Tibial artery (tissue), 4 donors: ENCODE data around the gene ATP8A1.

Experiments used
- DNase-seq, 2 donors: peaks; one replicate each; pipeline ENCODE4 v3.0.0-alpha.2; 2019
- H3K27ac ChIP-seq, 2 donors: fragments of 200-600 bp; sonication (generic) in 1 of 2; 1 replicate in 1 of 2; 2 replicates in 1 of 2; pipeline ENCODE4 v1.5.1; 2018 to 2019; ENCODE audit warnings: mild to moderate bottlenecking in 1 of 2
- H3K27me3 ChIP-seq, 2 donors: fragments of 200-600 bp; sonication (generic) in 1 of 2; one replicate each; pipeline versions ENCODE4 v1.5.1 to v1.6.0; 2016 to 2019
- H3K36me3 ChIP-seq, 3 donors: fragments of 200-600 bp; sonication (generic) in 2 of 3; one replicate each; pipeline ENCODE4 v1.5.1; 2016 to 2019; ENCODE audit warnings: mild to moderate bottlenecking in 2 of 3
- H3K4me1 ChIP-seq, 4 donors: fragments of 200-600 bp; sonication (generic) in 2 of 4; 1 replicate in 3 of 4; 2 replicates in 1 of 4; pipeline ENCODE4 v1.5.1; 2016 to 2019
- H3K4me3 ChIP-seq, 2 donors: fragments of 200-600 bp; sonication (generic) in 1 of 2; 1 replicate in 1 of 2; 2 replicates in 1 of 2; pipeline ENCODE4 v1.5.1; 2018 to 2019; ENCODE audit warnings: mild to moderate bottlenecking in 2 of 2
- H3K9me3 ChIP-seq, 3 donors: fragments of 200-600 bp; sonication (generic) in 1 of 3; one replicate each; pipeline ENCODE4 v1.5.1; 2016 to 2019
- intact Hi-C: fragments of 100-400 bp; cut with DNase I; formaldehyde crosslinking; loops from one replicate; pipeline ENCODE4 v1.15.0; 2023; ENCODE audit warnings: low total_unique reads
- TF ChIP-seq, protein P1 (sequence below), 2 experiments: fragments of 200-600 bp in 1 of 2; fragments of 450-650 bp in 1 of 2; IDR thresholded peaks; one replicate each; pipeline ENCODE4 v1.5.1; 2017 to 2019; ENCODE audit warnings: antibody characterized with exemption in 2 of 2, mild to moderate bottlenecking in 1 of 2, moderate library complexity in 1 of 2

ATP8A1 gene

DNA sequence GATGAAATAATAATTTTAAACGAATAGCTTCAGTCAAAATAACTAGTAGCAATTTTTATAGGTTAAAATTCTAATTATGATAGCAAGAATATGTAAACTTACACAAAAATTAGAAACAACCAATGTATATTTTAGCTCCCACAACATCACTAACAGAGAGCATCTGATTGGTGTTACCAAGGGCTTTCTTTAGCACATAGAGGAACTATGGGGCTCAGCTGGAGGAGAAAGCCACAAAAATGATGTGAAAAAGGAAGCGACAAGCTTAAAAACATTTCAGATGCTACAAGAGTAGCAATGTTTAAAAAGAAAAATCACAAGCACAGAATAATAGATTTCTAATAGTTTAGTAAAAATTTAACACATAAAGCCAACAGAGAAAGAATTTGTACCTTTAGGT lies 56.3 kb downstream of the ATP8A1 start:
- intact Hi-C loops, result loop anchor here (2.0 kb wide), 1 partner anchor 28 kb away; no protein-coding TSS in a partner anchor
- Histone ChIP-seq H3K36me3 (no peaks in the 10 kb centered on the region), H3K27me3 (no peaks in the 10 kb centered on the region), H3K27ac (no peak overlapping the region), H3K9me3 (no peaks in the 10 kb centered on the region), H3K4me1 (peaks cover 0 to 10% (median 1%) of the 10 kb centered on the region in 4 donors), H3K4me3 (no peak overlapping the region)
- TF ChIP-seq, protein P1, sequence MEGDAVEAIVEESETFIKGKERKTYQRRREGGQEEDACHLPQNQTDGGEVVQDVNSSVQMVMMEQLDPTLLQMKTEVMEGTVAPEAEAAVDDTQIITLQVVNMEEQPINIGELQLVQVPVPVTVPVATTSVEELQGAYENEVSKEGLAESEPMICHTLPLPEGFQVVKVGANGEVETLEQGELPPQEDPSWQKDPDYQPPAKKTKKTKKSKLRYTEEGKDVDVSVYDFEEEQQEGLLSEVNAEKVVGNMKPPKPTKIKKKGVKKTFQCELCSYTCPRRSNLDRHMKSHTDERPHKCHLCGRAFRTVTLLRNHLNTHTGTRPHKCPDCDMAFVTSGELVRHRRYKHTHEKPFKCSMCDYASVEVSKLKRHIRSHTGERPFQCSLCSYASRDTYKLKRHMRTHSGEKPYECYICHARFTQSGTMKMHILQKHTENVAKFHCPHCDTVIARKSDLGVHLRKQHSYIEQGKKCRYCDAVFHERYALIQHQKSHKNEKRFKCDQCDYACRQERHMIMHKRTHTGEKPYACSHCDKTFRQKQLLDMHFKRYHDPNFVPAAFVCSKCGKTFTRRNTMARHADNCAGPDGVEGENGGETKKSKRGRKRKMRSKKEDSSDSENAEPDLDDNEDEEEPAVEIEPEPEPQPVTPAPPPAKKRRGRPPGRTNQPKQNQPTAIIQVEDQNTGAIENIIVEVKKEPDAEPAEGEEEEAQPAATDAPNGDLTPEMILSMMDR (IDR thresholded peaks at IDR 0.05), result no peak
- DNase-seq, result no peak

- Histone ChIP-seq H3K27me3 (no peaks in the 10 kb centered on the region), H3K4me3 (no peak overlapping the region), H3K9me3 (no peaks in the 10 kb centered on the region), H3K36me3 (no peaks in the 10 kb centered on the region), H3K4me1 (no peaks in the 10 kb centered on the region), H3K27ac (no peak overlapping the region)
- TF ChIP-seq, protein P1 (IDR thresholded peaks at IDR 0.05), result no peak
- intact Hi-C loops, result no loop called here
- no peak for DNase-seq
Observed at GRCh38 chr4:42596918-42597317, 60.0 kb downstream of the ATP8A1 start.

DNA sequence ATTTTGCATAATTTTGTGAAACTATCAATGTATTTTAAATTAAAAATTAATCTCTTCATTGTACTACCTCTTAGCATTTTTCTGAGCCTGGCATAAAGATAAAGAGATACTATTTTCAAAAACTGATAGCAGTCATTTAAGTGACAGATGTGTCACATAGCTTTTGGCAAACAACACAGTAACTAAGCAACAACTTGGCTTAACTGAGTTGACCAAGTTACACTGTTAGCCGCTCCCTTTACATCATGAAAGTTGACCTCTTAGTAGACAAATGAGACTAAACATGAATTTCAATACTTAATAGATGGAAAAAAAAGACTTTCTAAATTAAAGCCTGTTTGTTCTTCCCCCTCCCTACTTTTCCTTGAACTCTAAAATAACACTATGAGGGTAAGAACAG lies 62.0 kb downstream of the ATP8A1 start:
- no peak overlapping the region for H3K27ac ChIP-seq
- no peaks in the 10 kb centered on the region for H3K9me3 ChIP-seq
- TF ChIP-seq, protein P1 (IDR thresholded peaks at IDR 0.05), result no peak
- H3K36me3 ChIP-seq, result no peaks in the 10 kb centered on the region
- H3K4me1 ChIP-seq, result no peaks in the 10 kb centered on the region
- H3K27me3 ChIP-seq, result no peaks in the 10 kb centered on the region
- intact Hi-C loops, result no loop called here
- no peak for DNase-seq
- H3K4me3 ChIP-seq, result no peak overlapping the region

DNA sequence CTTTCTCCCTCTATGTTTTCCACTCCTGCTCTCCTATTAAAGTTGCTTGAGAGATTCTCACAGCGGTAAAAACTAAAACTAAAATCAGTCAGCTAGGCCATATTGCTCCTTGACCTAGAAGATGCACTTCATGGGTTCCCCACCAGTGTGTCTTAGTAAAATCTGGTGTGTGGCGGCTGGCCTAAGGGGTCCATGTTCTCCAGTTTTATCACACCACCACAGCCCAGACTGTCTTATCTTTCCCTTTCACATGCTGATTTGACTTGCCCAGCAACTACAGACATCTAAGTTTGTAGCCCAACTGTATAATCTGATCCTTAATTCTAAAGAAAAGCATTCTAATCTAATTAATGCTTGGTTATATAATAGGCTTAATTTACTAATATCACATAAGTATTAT lies 68.0 kb downstream of the ATP8A1 start:
- no peaks in the 10 kb centered on the region for H3K27me3 ChIP-seq
- H3K4me3 ChIP-seq, result no peak overlapping the region
- TF ChIP-seq, protein P1 (IDR thresholded peaks at IDR 0.05), result no peak
- no peaks in the 10 kb centered on the region for H3K36me3 ChIP-seq
- intact Hi-C loops, result no loop called here
- no peak overlapping the region for H3K27ac ChIP-seq
- H3K9me3 ChIP-seq, result no peaks in the 10 kb centered on the region
- no peak for DNase-seq
- H3K4me1 ChIP-seq, result no peaks in the 10 kb centered on the region

DNA sequence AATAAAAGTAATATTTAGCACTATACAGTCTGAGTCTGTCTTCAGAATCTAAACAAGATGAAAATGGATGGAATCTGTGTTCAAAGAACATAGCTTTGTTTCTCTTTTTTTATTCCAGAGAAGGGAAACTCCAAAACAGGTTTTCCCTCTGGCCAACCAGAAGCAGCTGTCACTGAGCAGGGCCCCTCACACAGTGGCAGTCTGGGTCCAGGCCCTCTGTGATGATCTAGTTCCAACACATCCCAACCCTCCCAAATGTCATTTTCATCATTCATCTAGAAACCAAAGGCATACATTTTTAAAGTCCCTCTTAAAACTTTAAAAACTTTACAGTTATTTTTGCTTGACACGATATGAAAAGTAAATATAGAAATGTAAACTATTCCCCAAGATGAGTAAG lies 70.1 kb downstream of the ATP8A1 start:
- intact Hi-C loops, result no loop called here
- TF ChIP-seq, protein P1 (IDR thresholded peaks at IDR 0.05), result no peak
- H3K4me1 ChIP-seq, result no peaks in the 10 kb centered on the region
- no peak overlapping the region for H3K4me3 ChIP-seq
- no peak for DNase-seq
- H3K36me3 ChIP-seq, result no peaks in the 10 kb centered on the region
- no peak overlapping the region for H3K27ac ChIP-seq
- no peaks in the 10 kb centered on the region for H3K27me3 ChIP-seq
- H3K9me3 ChIP-seq, result no peaks in the 10 kb centered on the region

GRCh38 chr4:42579903-42580302 lies 77.0 kb downstream of the ATP8A1 start:
- H3K27me3 ChIP-seq, result no peaks in the 10 kb centered on the region
- peaks cover 0 to 7% (median 4%) of the 10 kb centered on the region in 3 donors for H3K36me3 ChIP-seq
- no peaks in the 10 kb centered on the region for H3K4me1 ChIP-seq
- intact Hi-C loops, result no loop called here
- TF ChIP-seq, protein P1 (IDR thresholded peaks at IDR 0.05), result no peak
- no peak for DNase-seq
- no peak overlapping the region for H3K4me3 ChIP-seq
- no peaks in the 10 kb centered on the region for H3K9me3 ChIP-seq
- H3K27ac ChIP-seq, result no peak overlapping the region
